Psoas muscle (tissue), 8 donors: Measurements from ENCODE around the gene SCNN1A. TPM values are rescaled to one million over a fixed set of nuclear protein-coding genes. Genes with fewer than 3 reads are reported as not detected.

ENCODE experiments used
- ATAC-seq, 4 donors: fragments of 200-7000 bp; cut with Tn5 transposase; one replicate each; pipeline ENCODE4 v1.9.1; 2020; ENCODE audit warnings: moderate library complexity in 3 of 4, mild to moderate bottlenecking in 2 of 4
- DNase-seq, 2 donors: peaks; one replicate each; pipeline ENCODE4 v3.0.0-alpha.2; 2020
- H3K27ac ChIP-seq: fragments of 200-600 bp; one replicate; pipeline ENCODE4 v1.8.0; 2022
- H3K27me3 ChIP-seq, 3 donors: fragments of 200-600 bp in 1 of 3; one replicate each; pipeline versions ENCODE4 v1.6.1 to v1.8.0; 2013 to 2022; ENCODE audit warnings: low read length in 2 of 3, mild to moderate bottlenecking in 2 of 3, moderate library complexity in 1 of 3; ENCODE audit not compliant: insufficient read depth in 3 of 3
- H3K36me3 ChIP-seq, 2 donors: fragments of 200-600 bp in 1 of 2; one replicate each; pipeline versions ENCODE4 v1.6.1 to v1.8.0; 2013 to 2022; ENCODE audit warnings: low read depth in 1 of 2, mild to moderate bottlenecking in 1 of 2, moderate library complexity in 1 of 2; ENCODE audit not compliant: insufficient read depth in 1 of 2
- H3K4me1 ChIP-seq: fragments of 200-600 bp; one replicate; pipeline ENCODE4 v1.8.0; 2022
- H3K4me3 ChIP-seq: fragments of 200-600 bp; one replicate; pipeline ENCODE4 v1.8.0; 2022; ENCODE audit warnings: mild to moderate bottlenecking
- H3K9me3 ChIP-seq: fragments of 200-600 bp; one replicate; pipeline ENCODE4 v1.8.0; 2022
- CTCF ChIP-seq: fragments of 200-600 bp; IDR thresholded peaks from one replicate; pipeline ENCODE4 v1.8.0; 2022; ENCODE audit warnings: antibody characterized with exemption
- WGBS, 3 donors: extraction: QIAGEN DNeasy Blood & Tissue Kit; methylation state at CpG; one replicate each; pipeline versions ENCODE4 v1.1.6 to v1.1.7; 2013; 5-methylcytosine and 5-hydroxymethylcytosine counted together
- intact Hi-C, 2 donors: fragments of 100-400 bp; cut with DNase I; formaldehyde crosslinking; loops; one replicate each; pipeline versions ENCODE4 v1.11.0 to v1.14.2; 2022
- polyA plus RNA-seq, 3 donors: library from polyadenylated mRNA; stranded (reverse); fragments of 200-250 nt; gene quantifications; one replicate each; pipeline ENCODE4 v1.2.3, GENCODE V29; 2013
- total RNA-seq, 4 donors: library from RNA; stranded (reverse); fragmentation: NEBNext Ultra II Directional in 2 of 4; extraction: Animal tissue kit (Norgen Biotek cat#: 25700) in 2 of 4; gene quantifications; one replicate each; pipeline versions ENCODE4 v1.2.1 to v1.2.4, GENCODE V29; 2021 to 2023
- donor health status: healthy with polysubstance abuse.
- donor health status: DM: no; HTN: no; CAD: no; lungs with moderate emphysema.
- donor health status: Bipolar disorder and iron deficiency.
- donor health status: healthy.
- donor health status: DM: yes; HTN: yes; CAD: no.
- donor health status: DM: no; HTN: no; CAD: no.
- donor health status: DM: no; HTN: no; CAD: no.
- donor health status: DM: yes; HTN: yes; CAD: no.

Gene SCNN1A
- total and polyA plus RNA-seq, 7 donors = 0.03 to 0.57 (median 0.39) TPM

DNA sequence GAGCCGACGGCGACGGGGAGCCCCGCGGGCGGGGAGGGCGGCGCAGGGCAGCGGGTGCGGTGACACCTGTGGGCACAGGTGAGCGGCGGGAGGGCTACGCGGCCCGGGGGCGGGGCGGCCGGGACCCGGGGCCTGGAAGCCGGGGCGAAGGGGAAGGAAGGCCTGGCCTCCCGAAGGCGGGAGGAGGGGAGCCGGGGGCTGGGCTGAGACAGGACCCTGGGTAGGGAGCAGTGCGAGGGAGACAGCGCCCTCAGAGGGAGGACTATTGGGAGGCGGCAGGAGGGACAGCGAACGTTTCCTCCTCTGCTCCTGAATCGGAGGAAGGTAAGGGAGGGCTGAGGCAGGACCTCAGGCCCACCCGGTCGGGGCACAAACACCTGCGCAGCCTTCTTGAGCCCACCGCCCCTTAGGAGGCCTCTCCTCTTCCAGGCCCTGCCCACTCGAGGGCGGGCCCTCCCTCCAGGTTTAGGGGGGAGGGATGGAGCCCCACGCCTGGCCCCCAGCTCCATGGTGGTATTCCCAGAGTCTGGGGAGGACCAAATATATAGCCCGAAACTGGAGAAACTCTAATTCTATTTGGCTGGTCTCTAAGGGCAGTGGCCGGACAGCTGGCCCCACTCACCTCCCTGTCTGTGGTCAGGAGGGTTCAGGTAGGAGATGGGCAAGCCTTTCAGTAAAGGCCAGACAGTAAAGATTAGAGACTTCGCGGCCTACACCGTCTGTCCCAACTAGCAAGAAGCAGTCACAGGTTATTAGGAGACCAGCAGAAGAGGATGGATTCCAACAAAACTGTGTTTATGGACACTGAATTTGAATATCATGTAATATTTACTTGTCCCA is 64.4 kb downstream of the SCNN1A start:
- no peaks in the 10 kb centered on the region for H3K36me3 ChIP-seq
- peak overlapping the region; percentile 46 for H3K4me3 ChIP-seq
- no peak for DNase-seq
- intact Hi-C loops = no loop called here
- no peaks in the 10 kb centered on the region for H3K9me3 ChIP-seq
- 30 to 32% (median 32%) methylated on average over 24 to 43 of the region's 43 CpGs for WGBS, 3 donors
- H3K27ac ChIP-seq = no peak overlapping the region
- peaks cover 0 to 20% (median 10%) of the 10 kb centered on the region in 3 donors for H3K27me3 ChIP-seq
- no peak for TF ChIP-seq CTCF
- peak in 1 of 4 donors; percentile 3 for ATAC-seq
- H3K4me1 ChIP-seq = no peaks in the 10 kb centered on the region

DNA sequence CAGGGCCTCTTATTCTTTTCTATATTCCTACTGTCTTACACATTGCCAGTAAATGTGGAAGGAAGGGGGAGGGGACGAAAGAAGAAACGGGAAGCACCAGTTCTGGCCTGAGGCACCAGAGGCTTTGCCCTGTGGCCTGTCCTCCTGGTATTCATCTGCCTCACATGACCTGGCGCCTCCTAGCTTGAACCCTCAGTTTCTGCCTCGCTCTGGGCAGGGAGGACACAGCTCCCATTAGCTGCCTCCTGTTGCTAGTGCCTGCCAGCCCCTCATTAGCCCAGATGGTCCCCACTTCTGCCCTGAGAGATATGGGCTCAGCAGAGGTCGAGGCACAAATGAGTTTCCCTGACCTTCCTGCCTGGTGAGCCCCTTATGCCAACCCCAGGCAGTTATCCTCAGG is 67.8 kb downstream of the SCNN1A start:
- no peaks in the 10 kb centered on the region for H3K4me1 ChIP-seq
- intact Hi-C loops = no loop called here
- no peak for TF ChIP-seq CTCF
- no peak for DNase-seq
- ATAC-seq = peak in 1 of 4 donors; percentile 18
- no peak overlapping the region for H3K27ac ChIP-seq
- peaks cover 0 to 20% (median 10%) of the 10 kb centered on the region in 3 donors for H3K27me3 ChIP-seq
- no peaks in the 10 kb centered on the region for H3K9me3 ChIP-seq
- WGBS, 3 donors = 69 to 83% (median 80%) methylated on average over 5 of the region's 5 CpGs
- no peaks in the 10 kb centered on the region for H3K36me3 ChIP-seq
- H3K4me3 ChIP-seq = no peak overlapping the region

- 89 to 93% (median 91%) methylated on average over 11 of the region's 11 CpGs for WGBS, 3 donors
- ATAC-seq (no peak), DNase-seq (no peak)
- Histone ChIP-seq H3K4me1 (no peaks in the 10 kb centered on the region), H3K9me3 (no peaks in the 10 kb centered on the region), H3K27ac (no peak overlapping the region), H3K27me3 (peaks cover 0 to 19% (median 10%) of the 10 kb centered on the region in 3 donors), H3K36me3 (no peaks in the 10 kb centered on the region), H3K4me3 (no peak overlapping the region)
- no peak for TF ChIP-seq CTCF
- intact Hi-C loops = no loop called here
Measured at GRCh38 chr12:6306599-6307220, 68.7 kb downstream of the SCNN1A start.

DNA sequence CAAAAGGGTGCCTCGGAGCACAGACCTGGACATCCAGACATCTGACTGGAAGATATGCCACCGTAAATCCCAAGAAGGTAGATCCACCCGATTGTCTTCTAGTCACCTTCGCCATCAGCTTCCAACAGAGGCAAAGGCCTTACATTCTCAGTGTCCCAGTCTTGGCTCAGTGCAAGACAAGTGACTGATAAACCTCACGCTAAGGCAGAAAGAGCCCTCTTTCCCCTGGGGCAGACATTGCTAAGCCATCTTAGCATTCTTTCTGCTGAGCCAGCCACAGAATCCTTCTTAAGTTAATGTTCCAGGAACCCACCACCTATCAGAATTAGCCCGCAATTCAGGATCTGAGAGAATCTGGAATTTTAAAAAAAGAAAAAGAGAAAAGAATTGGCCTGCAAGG is 69.2 kb downstream of the SCNN1A start:
- ATAC-seq (no peak), DNase-seq (no peak)
- intact Hi-C loops = no loop called here
- Histone ChIP-seq H3K9me3 (no peaks in the 10 kb centered on the region), H3K27ac (no peak overlapping the region), H3K27me3 (peaks cover 0 to 14% (median 8%) of the 10 kb centered on the region in 3 donors), H3K4me1 (no peaks in the 10 kb centered on the region), H3K4me3 (no peak overlapping the region), H3K36me3 (no peaks in the 10 kb centered on the region)
- 74 to 84% (median 82%) methylated on average over 6 of the region's 6 CpGs for WGBS, 3 donors
- TF ChIP-seq CTCF = no peak
